ENCODE measurements around the gene IGF1R. TPM values are rescaled to one million over a fixed set of nuclear protein-coding genes. Genes with fewer than 3 reads are reported as not detected.

Gene IGF1R
- total and polyA plus RNA-seq, 2 of the 13 experiments (the other 11 are each of a cell fraction or from before 2014, with no cell fraction given) = 15.9 to 18.4 TPM

DNA sequence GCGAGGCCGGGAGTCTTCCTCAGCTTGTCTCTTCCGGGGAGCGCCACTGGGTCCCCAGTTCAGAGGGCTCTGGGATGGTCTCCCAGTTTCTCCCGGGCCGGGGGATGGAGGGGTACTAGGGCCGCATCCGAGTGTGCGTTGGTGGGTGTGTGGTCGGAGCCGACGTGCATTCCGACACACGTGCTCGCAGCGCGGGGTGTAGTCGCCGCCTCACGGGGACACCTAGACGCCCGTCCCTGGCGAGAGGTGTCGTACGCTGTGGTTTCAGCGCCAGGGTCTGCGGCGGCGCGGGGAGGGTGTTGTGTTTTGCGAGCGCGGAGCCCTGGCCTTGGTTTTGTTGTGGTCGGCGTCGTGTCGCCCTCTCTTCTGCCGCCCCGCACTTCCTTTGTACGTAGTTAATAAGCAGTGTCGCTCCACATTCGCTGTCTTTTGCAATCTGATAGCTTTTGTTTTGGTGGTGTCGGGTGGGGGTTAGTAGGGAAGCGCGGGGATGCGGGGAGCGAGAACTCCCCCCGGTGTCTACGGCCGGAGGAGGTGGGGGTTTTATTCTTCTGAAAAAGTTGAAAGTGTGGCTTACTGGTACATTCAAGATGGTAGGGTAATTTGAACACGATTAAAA, 2.2 kb downstream of the IGF1R start (continued):
- TF ChIP-seq AHR (CRISPR knock-in tag; IDR thresholded peaks at IDR 0.05) (no peak), ZNF772 (CRISPR knock-in tag; IDR thresholded peaks at IDR 0.05) (no peak; the same call in 1 of the 2 replicates), HHEX (CRISPR knock-in tag; IDR thresholded peaks at IDR 0.05) (no peak), ZNF503 (CRISPR knock-in tag; IDR thresholded peaks at IDR 0.05) (no peak), KDM6A (CRISPR knock-in tag; IDR thresholded peaks at IDR 0.05; ENCODE audit: low read depth) (no peak), NCOA2 (CRISPR knock-in tag; IDR thresholded peaks at IDR 0.05) (peak; percentile 39; the same call in 1 of the 2 replicates), SNAPC4 (CRISPR knock-in tag; IDR thresholded peaks at IDR 0.05) (peak; percentile 58; the same call in 1 of the 2 replicates), NR3C1 (CRISPR knock-in tag; IDR thresholded peaks at IDR 0.05) (no peak), TP53 (CRISPR knock-in tag; conservative IDR thresholded peaks at IDR 0.05) (no peak), CBX2 (IDR thresholded peaks at IDR 0.05; ENCODE audit: low read depth, low read length) (no peak), CBX2 (CRISPR knock-in tag; IDR thresholded peaks at IDR 0.05; ENCODE audit: low read depth) (no peak), ZIK1 (CRISPR knock-in tag; IDR thresholded peaks at IDR 0.05; ENCODE audit: borderline replicate concordance, low read depth) (peak; percentile 43; the same call in 1 of the 2 replicates), ZNF589 (CRISPR knock-in tag; conservative IDR thresholded peaks at IDR 0.05) (0 out of 2 replicates have a peak, but pooled peaks have one; percentile 24), ZNF205 (CRISPR knock-in tag; IDR thresholded peaks at IDR 0.05) (no peak)
- TF ChIP-seq, protein P1, sequence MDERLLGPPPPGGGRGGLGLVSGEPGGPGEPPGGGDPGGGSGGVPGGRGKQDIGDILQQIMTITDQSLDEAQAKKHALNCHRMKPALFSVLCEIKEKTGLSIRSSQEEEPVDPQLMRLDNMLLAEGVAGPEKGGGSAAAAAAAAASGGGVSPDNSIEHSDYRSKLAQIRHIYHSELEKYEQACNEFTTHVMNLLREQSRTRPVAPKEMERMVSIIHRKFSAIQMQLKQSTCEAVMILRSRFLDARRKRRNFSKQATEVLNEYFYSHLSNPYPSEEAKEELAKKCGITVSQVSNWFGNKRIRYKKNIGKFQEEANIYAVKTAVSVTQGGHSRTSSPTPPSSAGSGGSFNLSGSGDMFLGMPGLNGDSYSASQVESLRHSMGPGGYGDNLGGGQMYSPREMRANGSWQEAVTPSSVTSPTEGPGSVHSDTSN (CRISPR knock-in tag; IDR thresholded peaks at IDR 0.05) = no peak
